Cardiac fibroblast (primary cell): Measurements from ENCODE around the gene COMP.

Experiments used
- DNase-seq, 2 donors: peaks; one replicate each; pipeline versions ENCODE4 v3.0.0 to v3.0.0-alpha.2; 2010; ENCODE audit warnings: low read depth in 2 of 2
- H3K4me3 ChIP-seq, 2 donors: replicated peaks in 1 of 2; 1 replicate in 1 of 2; 2 replicates in 1 of 2; pipeline ENCODE4 v1.5.1; 2011; ENCODE audit warnings: low read depth in 2 of 2, low read length in 2 of 2, mild to moderate bottlenecking in 2 of 2, moderate library complexity in 1 of 2
- CTCF ChIP-seq: IDR thresholded peaks from one replicate; pipeline ENCODE4 v1.5.1; 2011; ENCODE audit warnings: low read depth, mild to moderate bottlenecking, low read length, inconsistent platforms

The COMP gene

DNA sequence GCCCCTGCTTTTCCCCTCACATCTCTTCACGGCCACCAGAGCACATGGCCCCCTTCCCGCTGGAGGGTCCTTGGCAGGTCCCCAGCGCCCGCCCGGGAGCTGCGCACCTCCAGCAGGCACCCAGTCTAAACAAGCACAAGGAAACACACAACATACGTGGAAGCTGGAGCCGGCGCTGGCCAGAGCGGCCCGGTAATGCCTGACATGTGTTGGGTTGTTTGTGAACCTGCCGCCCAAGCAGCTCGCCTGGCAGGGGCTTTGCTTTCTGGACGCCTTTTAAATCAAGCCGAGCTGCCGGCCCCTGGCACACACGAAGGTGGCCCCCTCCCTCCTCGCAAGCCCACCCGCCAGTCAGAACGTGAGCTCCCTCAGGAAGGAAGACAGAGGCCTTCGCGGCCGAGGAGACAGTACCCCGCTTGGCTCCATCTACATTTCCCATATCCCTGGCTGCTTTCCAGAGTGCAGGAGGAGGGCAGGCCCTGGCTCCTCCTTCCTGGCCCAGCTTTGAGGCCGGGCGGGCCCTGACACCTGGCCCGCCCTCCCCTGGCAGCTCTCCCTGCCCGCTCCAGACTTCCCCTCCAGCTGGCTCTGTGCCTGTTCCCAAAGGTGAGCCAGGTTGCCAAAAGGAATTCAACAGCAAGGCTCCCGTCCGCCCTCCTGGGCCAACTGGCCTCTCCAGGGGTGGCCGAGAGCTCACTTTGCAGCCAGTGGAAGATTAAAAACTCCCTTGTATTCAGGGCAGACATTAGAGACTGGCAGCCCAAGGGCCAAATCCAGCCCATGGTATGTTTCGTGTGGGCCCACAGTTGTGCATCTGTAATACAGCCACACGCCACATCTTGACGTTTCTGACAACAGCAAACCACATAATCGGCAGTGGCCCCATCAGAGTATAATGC, 28.7 kb downstream of the COMP start:
- no peak for TF ChIP-seq CTCF
- peak; percentile 18 to 77 for DNase-seq
- no peak overlapping the region for H3K4me3 ChIP-seq

DNA sequence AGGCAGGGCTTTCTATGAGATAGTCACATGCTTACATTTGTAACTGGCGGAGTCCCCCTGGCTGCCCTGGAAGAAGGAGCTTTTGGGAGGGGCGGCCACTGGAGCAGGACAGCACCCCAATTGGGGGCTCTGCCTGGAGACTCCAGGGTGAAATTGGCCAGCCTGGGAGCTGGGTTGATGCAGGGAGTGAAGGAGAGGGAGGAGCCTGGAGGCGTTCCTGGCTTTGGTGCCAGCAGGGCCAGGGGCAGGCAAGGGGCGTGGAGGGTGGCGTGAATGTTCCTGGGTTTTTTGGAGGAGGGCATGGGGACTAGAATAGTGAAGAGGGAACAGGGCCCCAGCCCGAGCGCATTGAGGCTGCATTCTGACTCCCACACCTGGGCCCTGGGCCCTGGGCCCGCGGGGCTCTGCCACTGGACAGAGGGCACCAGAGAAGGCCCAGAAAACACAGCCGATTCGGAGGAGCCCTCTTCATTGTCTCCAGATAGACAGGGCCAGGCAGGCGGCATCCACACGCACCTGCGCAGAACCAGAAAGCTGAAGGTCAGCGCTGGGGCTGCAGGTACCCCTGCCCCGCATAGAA, 29.5 kb downstream of the COMP start:
- no peak for DNase-seq
- no peak for TF ChIP-seq CTCF

GRCh38 chr19:18760440-18761383, 30.4 kb downstream of the COMP start:
- TF ChIP-seq CTCF, result no peak
- no peak for DNase-seq
- H3K4me3 ChIP-seq, result no peak overlapping the region

More for the DNA sequence above, 29.5 kb downstream of the COMP start:
- no peak overlapping the region for H3K4me3 ChIP-seq

- no peak for DNase-seq
- no peak for TF ChIP-seq CTCF
- H3K4me3 ChIP-seq, result no peak overlapping the region
These were observed 31.1 kb downstream of the COMP start for GRCh38 chr19:18759995-18760426.

GRCh38 chr19:18759304-18759994, 31.7 kb downstream of the COMP start:
- DNase-seq, result no peak
- no peak overlapping the region for H3K4me3 ChIP-seq
- no peak for TF ChIP-seq CTCF

DNA sequence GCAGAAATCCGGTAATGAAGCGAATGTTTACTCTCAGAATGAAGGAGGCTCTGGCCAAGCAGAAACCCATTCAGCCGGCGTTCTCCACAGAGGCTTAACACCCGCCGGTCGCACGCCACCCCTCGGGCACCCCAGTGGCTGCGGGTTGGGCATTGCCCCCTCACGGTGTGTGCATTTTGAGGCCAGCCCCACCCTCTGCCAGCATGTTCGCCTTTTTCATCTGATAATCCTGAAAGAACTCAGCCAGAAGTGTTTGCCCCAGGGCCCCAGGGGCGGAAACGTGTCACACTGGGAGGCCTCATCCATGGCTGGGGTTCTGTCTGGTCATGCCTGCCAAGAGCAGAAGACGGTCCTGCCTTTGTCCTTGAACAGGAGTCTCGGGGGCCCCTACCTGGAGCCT, 34.2 kb downstream of the COMP start:
- no peak overlapping the region for H3K4me3 ChIP-seq
- DNase-seq, result no peak
- no peak for TF ChIP-seq CTCF
